GM12874 (cell line): ENCODE results near the gene PRR36.

Experiments used
- CTCF ChIP-seq: IDR thresholded peaks from 2 replicates; pipeline ENCODE4 v1.5.1; 2011; ENCODE audit warnings: low read depth, mild to moderate bottlenecking, control low read depth, low read length, moderate library complexity; ENCODE audit not compliant: insufficient read depth

The PRR36 gene

GRCh38 chr19:7841751-7842660 is 32.2 kb downstream of the PRR36 start:
- TF ChIP-seq CTCF, result no peak

- TF ChIP-seq CTCF, result no peak
These were observed 33.6 kb downstream of the PRR36 start for GRCh38 chr19:7840629-7841028.

- no peak for TF ChIP-seq CTCF
These were observed 34.7 kb downstream of the PRR36 start for GRCh38 chr19:7839476-7839875.

- no peak for TF ChIP-seq CTCF
These were observed 40.7 kb downstream of the PRR36 start for GRCh38 chr19:7833225-7834099.

- no peak for TF ChIP-seq CTCF
These were observed 41.4 kb downstream of the PRR36 start for GRCh38 chr19:7832781-7833180.

GRCh38 chr19:7832009-7832408 is 42.2 kb downstream of the PRR36 start:
- no peak for TF ChIP-seq CTCF

GRCh38 chr19:7831452-7831851 is 42.7 kb downstream of the PRR36 start:
- peak; percentile 25; the same call in 1 of the 2 replicates for TF ChIP-seq CTCF
